Ascending aorta (tissue), 2 donors: Measurements from ENCODE around the gene TRAF6. TPM values are rescaled to one million over a fixed set of nuclear protein-coding genes. Genes with fewer than 3 reads are reported as not detected.
A peak's percentile ranks its signal among the peaks of the same experiment; 100 is the strongest.

Source experiments
- DNase-seq, 2 donors: peaks; one replicate each; pipeline ENCODE4 v3.0.0-alpha.2; 2019; ENCODE audit warnings: low spot score in 2 of 2
- H3K27ac ChIP-seq, 2 donors: fragments of 200-600 bp; sonication (generic); one replicate each; pipeline ENCODE4 v1.5.1; 2016 to 2017; ENCODE audit warnings: mild to moderate bottlenecking in 1 of 2
- H3K27me3 ChIP-seq: fragments of 200-600 bp; sonication (generic); one replicate; pipeline ENCODE4 v1.5.1; 2017
- H3K36me3 ChIP-seq, 2 donors: fragments of 200-600 bp; sonication (generic); one replicate each; pipeline ENCODE4 v1.5.1; 2016
- H3K4me1 ChIP-seq, 2 donors: fragments of 200-600 bp; sonication (generic); one replicate each; pipeline ENCODE4 v1.5.1; 2016 to 2017; ENCODE audit warnings: mild to moderate bottlenecking in 1 of 2
- H3K4me3 ChIP-seq, 2 donors: fragments of 200-600 bp; sonication (generic); one replicate each; pipeline ENCODE4 v1.5.1; 2016 to 2017; ENCODE audit warnings: mild to moderate bottlenecking in 1 of 2
- H3K9me3 ChIP-seq, 2 donors: fragments of 200-600 bp; sonication (generic); one replicate each; pipeline ENCODE4 v1.5.1; 2016
- intact Hi-C: fragments of 100-400 bp; cut with DNase I; formaldehyde crosslinking; loops from one replicate; pipeline ENCODE4 v1.15.1; 2023
- total RNA-seq: library from RNA; depleted of rRNA; stranded (reverse); fragments of >200 nt; gene quantifications from one replicate; pipeline ENCODE4 v1.1.0, GENCODE V29; 2016
- TF ChIP-seq, protein P1 (sequence below), 3 experiments: fragments of 200-600 bp in 2 of 3; fragments of 450-650 bp in 1 of 3; sonication (generic) in 2 of 3; IDR thresholded peaks; one replicate each; pipeline ENCODE4 v1.5.1; 2016 to 2019; ENCODE audit warnings: antibody characterized with exemption in 3 of 3, mild to moderate bottlenecking in 1 of 3, moderate library complexity in 1 of 3

The TRAF6 gene
- total RNA-seq, 1 donor from 2014 or later = 4.8 TPM

DNA sequence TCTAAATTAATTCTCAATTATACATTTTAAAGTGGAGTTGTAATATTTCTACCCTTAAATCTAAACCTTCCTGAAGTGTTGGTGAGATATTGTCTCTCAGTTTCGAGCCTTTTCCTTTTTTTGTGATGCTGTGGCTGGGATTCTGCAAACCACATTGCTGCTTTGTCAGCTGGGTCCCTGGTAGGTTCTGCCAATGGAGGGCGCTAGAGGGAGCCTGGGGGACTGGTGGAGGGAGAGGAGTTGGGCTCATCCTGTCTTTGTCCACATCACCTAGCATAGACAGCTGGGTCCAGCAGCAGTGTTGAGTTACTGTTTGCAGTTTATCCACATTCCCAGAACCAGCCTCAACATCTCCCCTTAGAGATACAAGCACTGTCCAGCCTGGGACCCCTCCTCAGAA, 41.0 kb downstream of the TRAF6 start:
- H3K4me3 ChIP-seq = no peak overlapping the region
- H3K4me1 ChIP-seq = peaks cover 0 to 5% of the 10 kb centered on the region in 2 donors
- H3K36me3 ChIP-seq = no peaks in the 10 kb centered on the region
- no peaks in the 10 kb centered on the region for H3K9me3 ChIP-seq
- peak overlapping the region in 1 of 2 donors; percentile 44 for H3K27ac ChIP-seq
- TF ChIP-seq, protein P1, sequence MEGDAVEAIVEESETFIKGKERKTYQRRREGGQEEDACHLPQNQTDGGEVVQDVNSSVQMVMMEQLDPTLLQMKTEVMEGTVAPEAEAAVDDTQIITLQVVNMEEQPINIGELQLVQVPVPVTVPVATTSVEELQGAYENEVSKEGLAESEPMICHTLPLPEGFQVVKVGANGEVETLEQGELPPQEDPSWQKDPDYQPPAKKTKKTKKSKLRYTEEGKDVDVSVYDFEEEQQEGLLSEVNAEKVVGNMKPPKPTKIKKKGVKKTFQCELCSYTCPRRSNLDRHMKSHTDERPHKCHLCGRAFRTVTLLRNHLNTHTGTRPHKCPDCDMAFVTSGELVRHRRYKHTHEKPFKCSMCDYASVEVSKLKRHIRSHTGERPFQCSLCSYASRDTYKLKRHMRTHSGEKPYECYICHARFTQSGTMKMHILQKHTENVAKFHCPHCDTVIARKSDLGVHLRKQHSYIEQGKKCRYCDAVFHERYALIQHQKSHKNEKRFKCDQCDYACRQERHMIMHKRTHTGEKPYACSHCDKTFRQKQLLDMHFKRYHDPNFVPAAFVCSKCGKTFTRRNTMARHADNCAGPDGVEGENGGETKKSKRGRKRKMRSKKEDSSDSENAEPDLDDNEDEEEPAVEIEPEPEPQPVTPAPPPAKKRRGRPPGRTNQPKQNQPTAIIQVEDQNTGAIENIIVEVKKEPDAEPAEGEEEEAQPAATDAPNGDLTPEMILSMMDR (IDR thresholded peaks at IDR 0.05) = no peak
- no peak for DNase-seq
- intact Hi-C loops = no loop called here
- H3K27me3 ChIP-seq = no peaks in the 10 kb centered on the region

DNA sequence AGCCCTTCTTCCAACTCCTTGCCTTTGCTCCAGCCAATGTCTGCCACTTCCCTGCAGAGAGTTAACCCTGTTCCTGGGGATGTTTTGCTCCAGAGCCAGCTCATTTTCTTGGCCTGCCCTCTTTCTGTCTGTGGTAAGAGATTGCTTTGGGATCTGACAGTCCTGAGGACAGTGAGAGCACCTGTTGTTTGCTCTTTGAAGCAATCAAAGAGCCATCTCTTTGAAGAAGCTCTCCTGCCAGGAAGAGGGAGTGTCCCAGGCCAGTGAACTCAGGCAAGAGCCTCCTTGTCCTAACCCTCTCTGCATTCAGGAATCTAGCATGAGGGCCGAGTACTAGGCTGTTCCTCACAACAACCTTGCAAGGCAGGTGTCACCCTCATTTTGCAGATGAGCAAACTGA, 42.2 kb downstream of the TRAF6 start:
- Histone ChIP-seq H3K27me3 (no peaks in the 10 kb centered on the region), H3K27ac (no peak overlapping the region), H3K4me3 (no peak overlapping the region), H3K36me3 (no peaks in the 10 kb centered on the region), H3K4me1 (peaks cover 0 to 5% of the 10 kb centered on the region in 2 donors), H3K9me3 (no peaks in the 10 kb centered on the region)
- no peak for DNase-seq
- intact Hi-C loops = no loop called here
- TF ChIP-seq, protein P1 (IDR thresholded peaks at IDR 0.05) = no peak

DNA sequence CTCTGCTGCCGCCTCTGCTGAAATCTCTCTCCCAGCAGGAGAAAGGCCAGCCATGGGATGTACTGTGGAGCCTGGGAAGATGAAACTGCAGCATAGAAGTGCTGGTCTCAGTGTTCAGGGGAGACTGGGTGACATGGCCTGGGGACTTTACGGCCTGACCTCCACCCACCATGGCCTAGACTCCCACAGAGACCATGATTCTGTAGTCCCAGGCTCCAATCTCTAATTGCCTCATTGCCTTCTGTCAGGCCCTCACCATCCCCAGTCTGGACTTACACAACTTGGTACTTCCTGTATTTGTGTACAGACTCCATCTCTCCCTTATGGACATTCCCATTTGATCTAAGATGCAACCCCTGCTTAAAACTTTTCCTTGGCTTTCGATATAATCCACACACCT, 43.1 kb downstream of the TRAF6 start:
- Histone ChIP-seq H3K27ac (no peak overlapping the region), H3K36me3 (no peaks in the 10 kb centered on the region), H3K4me1 (peaks cover 0 to 5% of the 10 kb centered on the region in 2 donors), H3K4me3 (no peak overlapping the region), H3K27me3 (no peaks in the 10 kb centered on the region), H3K9me3 (no peaks in the 10 kb centered on the region)
- TF ChIP-seq, protein P1 (IDR thresholded peaks at IDR 0.05) = no peak
- intact Hi-C loops = no loop called here
- no peak for DNase-seq

DNA sequence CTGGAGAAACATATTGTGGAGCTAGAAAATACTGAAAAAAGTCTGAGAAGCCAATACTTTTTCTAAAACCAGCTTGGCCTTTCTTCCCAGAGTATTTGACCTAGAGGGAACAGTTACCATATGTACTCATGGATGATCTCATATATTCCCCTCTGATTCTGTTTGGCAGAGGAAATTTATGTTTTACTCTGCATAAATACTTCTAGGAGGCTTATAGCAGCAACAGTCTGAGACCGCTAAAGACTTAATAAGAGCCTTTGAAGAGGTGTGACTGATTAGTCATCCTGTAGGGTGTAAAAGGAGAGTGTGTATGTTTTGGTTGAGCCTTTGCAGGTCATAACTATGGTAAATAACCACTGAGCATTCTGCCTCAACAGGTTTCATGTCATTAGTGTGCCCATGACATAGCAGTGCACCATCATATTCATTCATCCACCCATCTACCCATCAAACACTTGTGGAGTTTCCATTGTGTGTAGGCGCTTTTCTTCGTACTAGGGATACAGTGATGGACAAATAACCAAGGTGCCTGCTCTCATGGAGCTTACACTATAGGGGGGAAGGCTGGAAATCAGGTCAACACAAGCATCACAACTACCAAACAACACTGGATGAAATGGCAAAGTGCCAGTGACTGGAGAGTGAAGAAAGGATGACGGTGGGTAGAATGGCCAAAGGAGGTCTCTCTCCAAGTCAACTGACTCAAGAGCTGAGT, 44.5 kb downstream of the TRAF6 start:
- Histone ChIP-seq H3K4me3 (no peak overlapping the region), H3K36me3 (no peaks in the 10 kb centered on the region), H3K27me3 (no peaks in the 10 kb centered on the region), H3K4me1 (peaks cover 0 to 5% of the 10 kb centered on the region in 2 donors), H3K9me3 (no peaks in the 10 kb centered on the region), H3K27ac (no peak overlapping the region)
- no peak for DNase-seq
- intact Hi-C loops = no loop called here
- TF ChIP-seq, protein P1 (IDR thresholded peaks at IDR 0.05) = no peak

DNA sequence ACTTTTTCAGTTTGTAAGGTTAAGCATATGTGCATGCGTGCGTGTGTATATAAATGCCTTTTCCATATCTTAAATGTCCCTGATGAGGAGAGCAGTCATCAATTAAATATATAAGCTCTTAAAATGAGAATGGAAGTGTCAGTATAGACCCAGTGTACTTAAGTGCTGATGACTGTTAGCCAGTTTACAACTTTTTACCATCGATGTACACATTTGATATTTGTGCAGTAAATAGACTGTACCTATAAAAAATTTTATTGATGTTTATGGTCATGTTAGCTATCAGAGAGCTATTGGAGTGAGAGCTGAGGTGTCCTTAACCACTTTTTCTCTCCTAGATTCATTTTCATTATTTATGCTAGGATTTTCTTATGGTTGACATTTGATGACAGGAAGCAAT, 45.4 kb downstream of the TRAF6 start:
- Histone ChIP-seq H3K4me1 (no peaks in the 10 kb centered on the region), H3K4me3 (no peak overlapping the region), H3K27me3 (no peaks in the 10 kb centered on the region), H3K27ac (no peak overlapping the region), H3K36me3 (no peaks in the 10 kb centered on the region), H3K9me3 (no peaks in the 10 kb centered on the region)
- TF ChIP-seq, protein P1 (IDR thresholded peaks at IDR 0.05) = no peak
- intact Hi-C loops = no loop called here
- DNase-seq = no peak
